Ramos (cell line): ENCODE data around the gene CCDC144A.

Experiments
- in situ Hi-C: fragments of 300-500 bp; cut with MboI; formaldehyde crosslinking; loops from one replicate; pipeline ENCODE4 v1.14.3; 2022; ENCODE audit warnings: low sequenced_read_pairs; ENCODE audit not compliant: unreplicated experiment

CCDC144A gene

DNA sequence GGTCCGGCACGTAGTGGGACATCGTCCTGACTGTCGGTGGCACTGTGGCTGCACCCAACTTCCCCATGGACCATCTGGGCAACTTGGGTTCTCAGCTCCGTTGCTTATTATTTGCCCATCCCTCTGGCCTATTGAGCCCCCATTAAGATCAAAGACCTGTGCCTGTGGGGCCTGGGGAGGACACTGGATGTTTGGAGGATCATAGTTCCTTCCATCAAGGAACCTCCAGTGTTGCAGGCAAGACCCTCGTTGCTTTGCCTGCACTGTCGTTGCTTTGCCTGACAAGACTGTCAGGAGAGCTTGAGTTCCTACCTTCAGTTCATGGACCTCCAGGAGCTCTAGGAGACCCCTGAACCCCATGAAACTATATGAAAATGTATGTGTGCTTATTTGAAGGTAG lies 127.2 kb downstream of the CCDC144A start:
- in situ Hi-C loops, result loop anchor here (25.0 kb wide), 1 partner anchor 1545 kb away; the partner anchor contains the start of gene SHMT1

GRCh38 chr17:16817940-16818339 lies 127.9 kb downstream of the CCDC144A start:
- in situ Hi-C loops, result loop anchor here (25.0 kb wide), 1 partner anchor 1544 kb away; the partner anchor contains the start of gene SHMT1

DNA sequence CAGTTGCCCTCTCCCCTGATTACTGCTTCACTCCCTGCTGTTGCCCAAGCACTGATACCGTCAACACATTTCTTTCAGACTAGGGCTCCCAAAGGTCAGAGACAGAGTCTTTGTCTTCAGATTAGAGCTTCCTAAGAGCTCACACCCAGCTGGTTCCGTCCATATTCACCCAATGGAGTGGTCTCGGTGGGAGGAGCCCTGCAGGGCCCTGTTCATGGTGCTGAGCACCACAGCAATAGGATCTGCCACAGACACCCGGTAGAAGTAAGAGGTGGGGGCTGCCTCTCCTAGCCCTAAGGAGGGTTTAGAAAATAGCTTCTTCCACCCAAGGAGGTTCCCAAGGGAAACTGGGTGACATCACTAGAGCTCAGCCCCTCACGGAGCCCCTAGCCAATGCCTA lies 128.3 kb downstream of the CCDC144A start:
- in situ Hi-C loops, result loop anchor here (25.0 kb wide), 1 partner anchor 1544 kb away; the partner anchor contains the start of gene SHMT1

GRCh38 chr17:16818821-16819683 lies 129.0 kb downstream of the CCDC144A start:
- in situ Hi-C loops, result loop anchor here (25.0 kb wide), 1 partner anchor 1543 kb away; the partner anchor contains the start of gene SHMT1

GRCh38 chr17:16820161-16820877 lies 130.3 kb downstream of the CCDC144A start:
- in situ Hi-C loops, result loop anchor here (25.0 kb wide), 1 partner anchor 1542 kb away; the partner anchor contains the start of gene SHMT1

GRCh38 chr17:16820979-16821543 lies 131.0 kb downstream of the CCDC144A start:
- in situ Hi-C loops, result loop anchor here (25.0 kb wide), 1 partner anchor 1541 kb away; the partner anchor contains the start of gene SHMT1

DNA sequence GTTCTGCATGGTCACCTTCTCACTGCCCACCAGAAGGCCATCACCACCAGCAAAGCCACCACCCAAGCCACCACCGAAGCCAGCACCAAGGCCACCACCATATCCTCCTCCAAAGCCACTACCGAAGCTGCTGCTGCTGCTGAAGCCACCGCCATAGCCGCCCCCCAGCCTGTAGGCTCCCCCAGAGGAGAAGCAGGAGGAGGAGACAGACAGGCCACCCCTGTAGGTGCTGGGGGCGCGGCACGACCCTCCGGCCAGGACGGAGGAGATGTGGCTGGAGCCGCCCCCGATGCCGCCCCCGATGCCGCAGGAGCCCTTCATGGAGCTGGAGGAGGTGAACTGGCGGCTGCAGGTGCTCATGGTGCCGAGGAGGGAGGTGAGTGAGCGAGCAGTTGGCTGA lies 132.1 kb downstream of the CCDC144A start:
- in situ Hi-C loops, result loop anchor here (25.0 kb wide), 1 partner anchor 1540 kb away; the partner anchor contains the start of gene SHMT1

- in situ Hi-C loops, result loop anchor here (25.0 kb wide), 1 partner anchor 1538 kb away; the partner anchor contains the start of gene SHMT1
These were observed 133.8 kb downstream of the CCDC144A start for GRCh38 chr17:16823768-16824406.
